Activated T-cell treated with anti-CD3 and anti-CD28 coated beads, Interleukin-2, amount 50 U/mL, for 4 hours (primary cell): ENCODE data around the gene DPH6. TPM values are rescaled to one million over a fixed set of nuclear protein-coding genes. Genes with fewer than 3 reads are reported as not detected.
"Not testable (repeated sequence)": the region's sequence is repeated elsewhere in the genome, so short reads cannot be mapped to it uniquely, and the experiment has no call there.

ENCODE experiments used
- ATAC-seq, 2 donors: fragments of 200-7000 bp; cut with Tn5 transposase; one replicate each; pipeline ENCODE4 v1.10.0; 2021
- DNase-seq: peaks from one replicate; pipeline ENCODE4 v3.0.0-alpha.2; 2020
- H3K27me3 Mint-ChIP-seq: one replicate; pipeline ENCODE4 v1.8.0; 2021; ENCODE audit warnings: low read depth, mixed read lengths
- H3K36me3 Mint-ChIP-seq: one replicate; pipeline ENCODE4 v1.8.0; 2022; ENCODE audit warnings: mixed read lengths; ENCODE audit not compliant: insufficient read depth
- H3K4me1 Mint-ChIP-seq: one replicate; pipeline ENCODE4 v1.8.0; 2021; ENCODE audit warnings: low read depth, mixed read lengths
- H3K4me3 Mint-ChIP-seq: one replicate; pipeline ENCODE4 v1.8.0; 2021; ENCODE audit warnings: mild to moderate bottlenecking, moderate library complexity, mixed read lengths
- H3K9me3 Mint-ChIP-seq: one replicate; pipeline ENCODE4 v1.8.0; 2021; ENCODE audit warnings: mixed read lengths
- total RNA-seq, 3 donors: library from RNA; stranded (reverse); gene quantifications; one replicate each; pipeline ENCODE4 v1.2.1, GENCODE V29; 2021

Gene DPH6
- total RNA-seq, 3 donors from 2014 or later, result 11.9 to 17.2 (median 12.5) TPM

GRCh38 chr15:35330048-35330695 lies 215.8 kb downstream of the DPH6 start:
- no peak for ATAC-seq
- H3K4me3 Mint-ChIP-seq, result no peak overlapping the region
- H3K27me3 Mint-ChIP-seq, result no peaks in the 10 kb centered on the region
- H3K4me1 Mint-ChIP-seq, result no peaks in the 10 kb centered on the region
- peaks cover 5% of the 10 kb centered on the region for H3K9me3 Mint-ChIP-seq
- no peaks in the 10 kb centered on the region for H3K36me3 Mint-ChIP-seq
- DNase-seq, result no peak

DNA sequence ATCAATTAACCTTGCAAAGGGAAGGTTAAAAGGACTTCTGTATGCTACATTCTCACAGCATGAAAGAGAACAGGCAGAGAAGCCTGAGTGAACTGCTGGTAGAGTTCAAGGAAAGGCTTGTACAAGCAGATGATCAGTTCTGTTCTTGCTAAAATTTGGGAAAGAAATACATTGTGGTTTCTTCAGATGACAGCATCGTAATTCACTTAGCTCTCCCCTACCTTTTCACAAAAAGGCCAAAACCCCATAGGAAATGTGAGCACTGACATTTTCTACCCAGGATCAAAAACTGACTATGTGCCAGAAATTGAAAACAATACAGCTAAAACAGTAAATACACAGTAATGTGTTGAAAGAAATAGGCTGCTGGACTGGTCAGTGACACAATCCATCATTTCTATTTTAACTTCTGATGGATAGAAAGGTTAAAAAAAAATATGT lies 216.4 kb downstream of the DPH6 start:
- Mint-ChIP-seq H3K27me3 (no peaks in the 10 kb centered on the region), H3K4me1 (no peaks in the 10 kb centered on the region), H3K36me3 (no peaks in the 10 kb centered on the region)

DNA sequence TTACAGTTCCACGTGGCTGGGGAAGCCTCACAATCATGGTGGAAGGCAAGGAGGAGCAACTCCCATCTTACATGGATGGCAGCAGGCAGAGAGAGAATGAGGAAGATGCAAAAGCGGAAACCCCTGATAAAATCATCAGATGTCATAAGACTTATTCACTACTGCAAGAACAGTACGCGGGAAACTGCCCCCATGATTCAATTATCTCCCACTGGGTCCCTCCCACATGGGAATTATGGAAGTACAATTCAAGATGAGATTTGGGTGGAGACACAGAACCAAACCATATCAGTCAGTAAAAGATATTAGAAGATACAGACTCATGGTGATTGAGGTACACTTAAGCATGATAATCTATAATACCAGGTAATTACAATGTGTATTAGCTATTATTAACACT lies 217.1 kb downstream of the DPH6 start:
- H3K9me3 Mint-ChIP-seq, H3K4me1 Mint-ChIP-seq, H3K36me3 Mint-ChIP-seq, ATAC-seq, H3K27me3 Mint-ChIP-seq, H3K4me3 Mint-ChIP-seq, DNase-seq: not testable (repeated sequence)

More for the DNA sequence above, 216.4 kb downstream of the DPH6 start:
- no peaks in the 10 kb centered on the region for H3K9me3 Mint-ChIP-seq
- DNase-seq (no peak), ATAC-seq (no peak)
- no peak overlapping the region for H3K4me3 Mint-ChIP-seq

GRCh38 chr15:35327789-35328188 lies 218.2 kb downstream of the DPH6 start:
- Mint-ChIP-seq H3K36me3 (no peaks in the 10 kb centered on the region), H3K27me3 (no peaks in the 10 kb centered on the region), H3K9me3 (no peaks in the 10 kb centered on the region), H3K4me3 (no peak overlapping the region), H3K4me1 (no peaks in the 10 kb centered on the region)
- DNase-seq, result no peak
- no peak for ATAC-seq

DNA sequence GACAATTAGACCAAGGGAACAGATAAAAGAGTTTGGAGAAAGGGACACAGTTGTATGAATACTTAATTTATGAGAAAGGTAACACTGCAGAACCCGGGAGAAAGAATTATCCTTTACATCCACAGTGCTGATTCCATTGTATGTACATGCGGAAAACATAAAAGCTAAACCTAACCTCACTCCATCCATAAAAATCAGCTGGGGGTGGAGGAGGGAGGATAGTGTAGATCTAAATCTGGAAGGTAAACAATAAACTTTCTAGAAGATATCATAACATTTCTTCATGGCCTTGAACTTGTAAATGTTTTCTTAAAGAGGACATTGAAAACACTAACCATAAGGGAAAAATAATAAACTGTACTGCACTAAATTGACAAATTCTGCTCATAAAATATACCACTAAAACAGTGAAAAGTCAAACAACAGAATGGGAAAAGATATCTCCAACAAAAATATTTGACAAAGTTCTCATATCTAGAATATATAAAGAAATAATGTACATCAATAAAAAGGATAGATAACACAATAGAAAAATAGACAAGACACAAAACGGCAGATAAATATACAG lies 220.5 kb downstream of the DPH6 start:
- no peak for DNase-seq
- Mint-ChIP-seq H3K9me3 (no peaks in the 10 kb centered on the region), H3K4me3 (no peak overlapping the region), H3K27me3 (no peaks in the 10 kb centered on the region), H3K4me1 (no peaks in the 10 kb centered on the region), H3K36me3 (no peaks in the 10 kb centered on the region)
- no peak for ATAC-seq

GRCh38 chr15:35323141-35323540 lies 222.8 kb downstream of the DPH6 start:
- Mint-ChIP-seq H3K4me3 (no peak overlapping the region), H3K9me3 (no peaks in the 10 kb centered on the region), H3K27me3 (no peaks in the 10 kb centered on the region), H3K4me1 (no peaks in the 10 kb centered on the region), H3K36me3 (no peaks in the 10 kb centered on the region)
- ATAC-seq, result no peak
- no peak for DNase-seq

- H3K9me3 Mint-ChIP-seq, result no peaks in the 10 kb centered on the region
- no peak for DNase-seq
- H3K36me3 Mint-ChIP-seq, result no peaks in the 10 kb centered on the region
- no peaks in the 10 kb centered on the region for H3K27me3 Mint-ChIP-seq
- H3K4me1 Mint-ChIP-seq, result no peaks in the 10 kb centered on the region
- ATAC-seq, result no peak
- H3K4me3 Mint-ChIP-seq, result no peak overlapping the region
Measured at GRCh38 chr15:35321926-35322325, 224.0 kb downstream of the DPH6 start.

DNA sequence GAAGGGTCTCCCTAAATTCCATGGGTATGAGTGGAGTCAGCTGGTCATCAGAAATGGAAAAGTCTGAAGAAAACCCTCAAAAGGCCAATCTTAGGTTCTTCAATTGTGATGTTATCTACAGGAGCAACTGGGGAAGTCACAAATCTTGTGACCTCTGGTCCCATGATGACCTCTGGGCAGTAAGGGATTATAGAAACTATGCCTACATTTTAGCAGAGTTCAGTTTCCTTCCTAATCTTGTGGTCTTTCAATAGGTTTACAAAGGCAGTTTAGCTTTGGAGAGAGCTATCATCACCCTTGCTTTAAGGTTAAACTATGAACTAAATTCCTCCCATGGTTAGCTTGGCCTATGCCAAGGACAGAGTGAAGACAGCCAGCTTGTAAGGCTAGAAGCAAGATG lies 225.1 kb downstream of the DPH6 start:
- ATAC-seq, result no peak
- Mint-ChIP-seq H3K4me1 (no peaks in the 10 kb centered on the region), H3K27me3 (no peaks in the 10 kb centered on the region)

More for the DNA sequence above, 225.1 kb downstream of the DPH6 start:
- Mint-ChIP-seq H3K9me3 (no peaks in the 10 kb centered on the region), H3K36me3 (no peaks in the 10 kb centered on the region), H3K4me3 (no peak overlapping the region)
- DNase-seq, result no peak
